Measurements from ENCODE around the gene MYLK3.
"Not testable (repeated sequence)": the region's sequence is repeated elsewhere in the genome, so short reads cannot be mapped to it uniquely, and the experiment has no call there.

The MYLK3 gene

DNA sequence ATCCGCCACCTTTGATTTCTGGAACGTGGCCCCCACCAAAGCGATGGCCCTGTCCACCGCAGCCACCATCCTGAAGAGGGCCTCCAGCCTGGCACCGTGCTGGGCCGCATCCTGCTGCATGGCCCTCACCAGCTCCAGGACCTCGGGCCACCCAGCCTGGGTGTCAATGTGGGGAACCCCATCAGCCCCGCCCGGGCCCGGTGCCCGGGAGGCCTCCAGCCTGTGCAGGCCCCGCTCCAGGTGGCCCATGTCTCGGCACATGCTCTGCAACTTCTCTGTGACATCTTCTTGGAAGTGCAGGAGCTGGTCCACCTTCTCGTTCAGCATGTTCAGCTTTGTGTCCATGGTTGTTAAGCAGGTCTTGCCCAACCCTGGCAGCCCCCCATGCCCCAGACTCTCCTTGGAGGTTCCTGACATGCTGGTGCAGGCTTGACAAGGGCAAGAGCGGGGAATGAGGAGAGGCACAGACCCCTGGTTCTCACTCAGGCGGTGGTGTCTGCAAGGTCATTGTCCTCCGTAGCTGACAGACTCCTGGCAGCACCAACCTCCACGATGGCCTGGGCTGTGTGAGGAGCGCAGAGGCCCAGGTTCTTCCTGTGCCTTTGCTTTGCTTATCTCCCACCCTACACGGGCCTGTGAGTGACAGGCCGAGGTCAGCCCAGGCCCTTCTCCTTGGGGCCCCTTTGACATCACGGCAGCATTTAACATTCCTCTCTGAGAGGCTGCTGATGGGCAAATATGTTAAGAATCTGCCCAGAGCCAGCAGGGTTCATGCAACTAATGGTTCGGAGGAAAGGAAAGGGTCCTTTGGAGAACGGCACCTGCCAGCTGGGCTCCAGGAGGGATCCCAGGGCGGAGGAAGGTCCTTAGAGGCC lies at the start of gene MYLK3:
Gene MYLK3 (minus strand): TSS at position 568 of the 875 bp plus-strand sequence. CDS start 151 bp downstream, at position 417.
- H3K27ac ChIP-seq (ENCODE audit: low read length) = no peak within 1 kb of the TSS
- H3K36me3 ChIP-seq (ENCODE audit: control insufficient read depth in 1 of 2, insufficient read depth in 2 of 2, low read length in 2 of 2) = no peaks in the 10 kb centered on the region
- no peaks in the 10 kb centered on the region for H3K4me1 ChIP-seq (ENCODE audit: control insufficient read depth in 1 of 2, insufficient read depth in 2 of 2, low read length in 2 of 2)
- H3K9me3 ChIP-seq (ENCODE audit: control insufficient read depth in 1 of 2, low read length in 2 of 2) = no peaks in the 10 kb centered on the region
- no peaks in the 10 kb centered on the region for H3K27me3 ChIP-seq (ENCODE audit: low read depth, low read length)
- no peak within 1 kb of the TSS for H3K4me3 ChIP-seq (ENCODE audit: low read depth in 1 of 2, low read length in 2 of 2)

GRCh38 chr16:46797501-46797900 lies 49.4 kb upstream of the MYLK3 start:
- Histone ChIP-seq H3K36me3 (ENCODE audit: control insufficient read depth in 1 of 2, insufficient read depth in 2 of 2, low read length in 2 of 2) (no peaks in the 10 kb centered on the region), H3K27ac (ENCODE audit: low read length) (no peak overlapping the region), H3K4me1 (ENCODE audit: control insufficient read depth in 1 of 2, insufficient read depth in 2 of 2, low read length in 2 of 2) (no peaks in the 10 kb centered on the region), H3K27me3 (ENCODE audit: low read depth, low read length) (no peaks in the 10 kb centered on the region), H3K9me3 (ENCODE audit: control insufficient read depth in 1 of 2, low read length in 2 of 2) (peaks cover 2 to 6% of the 10 kb centered on the region in 2 donors), H3K4me3 (ENCODE audit: low read depth in 1 of 2, low read length in 2 of 2) (no peak overlapping the region)

- Histone ChIP-seq H3K27me3 (ENCODE audit: low read depth, low read length) (no peaks in the 10 kb centered on the region), H3K4me3 (ENCODE audit: low read depth in 1 of 2, low read length in 2 of 2) (no peak overlapping the region), H3K4me1 (ENCODE audit: control insufficient read depth in 1 of 2, insufficient read depth in 2 of 2, low read length in 2 of 2) (no peaks in the 10 kb centered on the region), H3K27ac (ENCODE audit: low read length) (no peak overlapping the region), H3K36me3 (ENCODE audit: control insufficient read depth in 1 of 2, insufficient read depth in 2 of 2, low read length in 2 of 2) (no peaks in the 10 kb centered on the region), H3K9me3 (ENCODE audit: control insufficient read depth in 1 of 2, low read length in 2 of 2) (peaks cover 2 to 6% of the 10 kb centered on the region in 2 donors)
Measured at GRCh38 chr16:46796764-46797269, 48.7 kb upstream of the MYLK3 start.

DNA sequence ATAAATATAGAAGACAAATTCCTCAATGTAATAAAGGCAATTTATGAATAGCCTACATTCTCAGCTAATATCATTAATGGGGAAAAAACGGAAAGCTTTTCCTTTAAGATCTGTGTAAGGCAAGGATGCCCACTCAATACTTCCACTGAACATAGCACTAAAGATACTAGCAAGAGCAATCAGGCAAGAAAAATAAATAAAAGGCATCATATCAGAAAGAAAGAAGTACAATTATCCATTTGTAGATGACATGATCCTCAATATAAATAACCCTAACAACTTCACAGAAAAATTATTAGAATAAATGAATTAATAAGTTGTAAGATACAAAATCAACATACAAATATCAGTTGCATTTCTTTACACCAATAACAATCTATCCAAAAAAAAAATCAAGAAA lies 45.7 kb upstream of the MYLK3 start:
- Histone ChIP-seq H3K36me3 (ENCODE audit: control insufficient read depth in 1 of 2, insufficient read depth in 2 of 2, low read length in 2 of 2) (no peaks in the 10 kb centered on the region), H3K4me3 (ENCODE audit: low read depth in 1 of 2, low read length in 2 of 2) (no peak overlapping the region), H3K9me3 (ENCODE audit: control insufficient read depth in 1 of 2, low read length in 2 of 2) (peaks cover 2 to 6% of the 10 kb centered on the region in 2 donors), H3K27me3 (ENCODE audit: low read depth, low read length) (no peaks in the 10 kb centered on the region), H3K27ac (ENCODE audit: low read length) (no peak overlapping the region), H3K4me1 (ENCODE audit: control insufficient read depth in 1 of 2, insufficient read depth in 2 of 2, low read length in 2 of 2) (no peaks in the 10 kb centered on the region)

GRCh38 chr16:46790599-46791270 lies 42.6 kb upstream of the MYLK3 start:
- Histone ChIP-seq H3K27me3 (ENCODE audit: low read depth, low read length) (no peaks in the 10 kb centered on the region), H3K4me1 (ENCODE audit: control insufficient read depth in 1 of 2, insufficient read depth in 2 of 2, low read length in 2 of 2) (no peaks in the 10 kb centered on the region), H3K27ac (ENCODE audit: low read length) (no peak overlapping the region), H3K36me3 (ENCODE audit: control insufficient read depth in 1 of 2, insufficient read depth in 2 of 2, low read length in 2 of 2) (no peaks in the 10 kb centered on the region), H3K4me3 (ENCODE audit: low read depth in 1 of 2, low read length in 2 of 2) (peak overlapping the region; percentile 67 to 89), H3K9me3 (ENCODE audit: control insufficient read depth in 1 of 2, low read length in 2 of 2) (peaks cover 0 to 2% of the 10 kb centered on the region in 2 donors)

- Histone ChIP-seq H3K27ac (ENCODE audit: low read length) (no peak overlapping the region), H3K4me3 (ENCODE audit: low read depth in 1 of 2, low read length in 2 of 2) (peak overlapping the region; percentile 67 to 89), H3K4me1 (ENCODE audit: control insufficient read depth in 1 of 2, insufficient read depth in 2 of 2, low read length in 2 of 2) (no peaks in the 10 kb centered on the region), H3K36me3 (ENCODE audit: control insufficient read depth in 1 of 2, insufficient read depth in 2 of 2, low read length in 2 of 2) (no peaks in the 10 kb centered on the region), H3K9me3 (ENCODE audit: control insufficient read depth in 1 of 2, low read length in 2 of 2) (peaks cover 0 to 2% of the 10 kb centered on the region in 2 donors), H3K27me3 (ENCODE audit: low read depth, low read length) (no peaks in the 10 kb centered on the region)
Measured at GRCh38 chr16:46789499-46790414, 41.6 kb upstream of the MYLK3 start.

DNA sequence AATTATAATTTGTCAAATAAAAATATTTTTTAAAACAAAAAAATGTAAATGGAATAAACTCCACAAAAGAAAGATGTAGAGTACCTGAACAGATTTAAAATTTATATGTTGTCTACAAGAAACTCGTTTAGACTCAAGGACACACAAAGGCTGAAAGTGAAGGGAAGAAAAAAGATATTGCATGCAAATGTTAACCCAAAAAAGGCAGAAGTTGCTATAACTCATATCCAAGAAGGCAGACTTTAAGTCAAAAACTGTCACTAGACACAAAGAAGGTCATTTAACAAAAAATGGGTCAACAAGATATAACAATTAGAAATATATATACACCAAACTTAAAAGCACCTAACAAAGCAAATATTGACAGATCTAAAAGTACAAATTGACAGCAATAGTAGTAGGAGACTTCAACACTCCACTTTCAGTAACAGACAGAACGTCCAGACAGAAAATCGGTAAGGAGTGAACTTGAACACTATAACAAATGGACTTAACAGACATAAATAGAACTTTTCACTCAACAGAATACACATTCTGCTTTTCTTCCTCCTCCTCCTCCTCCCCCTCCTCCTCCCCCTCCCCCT lies 40.8 kb upstream of the MYLK3 start:
- H3K27ac ChIP-seq (ENCODE audit: low read length) = no peak overlapping the region
- H3K9me3 ChIP-seq (ENCODE audit: control insufficient read depth in 1 of 2, low read length in 2 of 2) = peaks cover 0 to 2% of the 10 kb centered on the region in 2 donors
- no peaks in the 10 kb centered on the region for H3K4me1 ChIP-seq (ENCODE audit: control insufficient read depth in 1 of 2, insufficient read depth in 2 of 2, low read length in 2 of 2)
- H3K4me3 ChIP-seq (ENCODE audit: low read depth in 1 of 2, low read length in 2 of 2) = no peak overlapping the region
- no peaks in the 10 kb centered on the region for H3K27me3 ChIP-seq (ENCODE audit: low read depth, low read length)
- no peaks in the 10 kb centered on the region for H3K36me3 ChIP-seq (ENCODE audit: control insufficient read depth in 1 of 2, insufficient read depth in 2 of 2, low read length in 2 of 2)

GRCh38 chr16:46787909-46788308 lies 39.8 kb upstream of the MYLK3 start:
- H3K4me3 ChIP-seq (ENCODE audit: low read depth in 1 of 2, low read length in 2 of 2) = no peak overlapping the region
- no peaks in the 10 kb centered on the region for H3K4me1 ChIP-seq (ENCODE audit: control insufficient read depth in 1 of 2, insufficient read depth in 2 of 2, low read length in 2 of 2)
- H3K27me3 ChIP-seq (ENCODE audit: low read depth, low read length) = no peaks in the 10 kb centered on the region
- H3K36me3 ChIP-seq (ENCODE audit: control insufficient read depth in 1 of 2, insufficient read depth in 2 of 2, low read length in 2 of 2) = no peaks in the 10 kb centered on the region
- no peaks in the 10 kb centered on the region for H3K9me3 ChIP-seq (ENCODE audit: control insufficient read depth in 1 of 2, low read length in 2 of 2)
- H3K27ac ChIP-seq (ENCODE audit: low read length) = no peak overlapping the region

GRCh38 chr16:46785076-46785845 lies 37.1 kb upstream of the MYLK3 start:
- no peak overlapping the region for H3K27ac ChIP-seq (ENCODE audit: low read length)
- no peaks in the 10 kb centered on the region for H3K4me1 ChIP-seq (ENCODE audit: control insufficient read depth in 1 of 2, insufficient read depth in 2 of 2, low read length in 2 of 2)
- H3K4me3 ChIP-seq (ENCODE audit: low read depth in 1 of 2, low read length in 2 of 2) = no peak overlapping the region
- H3K9me3 ChIP-seq (ENCODE audit: control insufficient read depth in 1 of 2, low read length in 2 of 2) = no peaks in the 10 kb centered on the region
- H3K27me3 ChIP-seq (ENCODE audit: low read depth, low read length) = no peaks in the 10 kb centered on the region
- H3K36me3 ChIP-seq (ENCODE audit: control insufficient read depth in 1 of 2, insufficient read depth in 2 of 2, low read length in 2 of 2) = no peaks in the 10 kb centered on the region

DNA sequence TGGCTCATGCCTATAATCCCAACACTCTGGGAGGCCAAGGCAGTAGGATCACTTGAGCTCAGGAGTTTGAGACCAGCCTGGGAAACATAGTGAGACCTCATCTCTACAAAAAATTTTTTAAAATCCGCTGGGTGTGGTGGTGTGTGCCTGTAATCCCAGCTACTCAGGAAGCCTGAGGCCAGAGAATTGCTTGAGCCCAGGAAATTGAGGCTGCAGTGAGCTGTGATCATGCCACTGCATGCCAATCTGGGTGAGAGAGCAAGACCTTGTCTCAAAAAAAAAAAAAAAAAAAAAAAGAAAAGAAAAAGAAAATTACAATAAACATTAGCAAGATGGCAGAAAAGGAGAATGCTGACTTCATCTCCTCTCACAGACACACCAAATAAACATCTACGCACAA lies 36.4 kb upstream of the MYLK3 start:
- not testable (repeated sequence) for H3K36me3 ChIP-seq (ENCODE audit: control insufficient read depth in 1 of 2, insufficient read depth in 2 of 2, low read length in 2 of 2); H3K27me3 ChIP-seq (ENCODE audit: low read depth, low read length); H3K4me3 ChIP-seq (ENCODE audit: low read depth in 1 of 2, low read length in 2 of 2); H3K4me1 ChIP-seq (ENCODE audit: control insufficient read depth in 1 of 2, insufficient read depth in 2 of 2, low read length in 2 of 2); H3K9me3 ChIP-seq (ENCODE audit: control insufficient read depth in 1 of 2, low read length in 2 of 2); H3K27ac ChIP-seq (ENCODE audit: low read length)
